Effector memory CD8-positive, alpha-beta T cell (primary cell): ENCODE data around the gene OPHN1.

Experiments
- ATAC-seq: fragments of 150-1000 bp; cut with Tn5 transposase; replicated peaks from 2 replicates; pipeline ENCODE4 v1.10.0; 2021; ENCODE audit warnings: mild to moderate bottlenecking, moderate library complexity
- DNase-seq, 3 experiments: peaks; one replicate each; pipeline ENCODE4 v3.0.0; 2021
- H3K27ac Mint-ChIP-seq, 2 donors: one replicate each; pipeline ENCODE4 v1.8.0; 2022; ENCODE audit warnings: mild to moderate bottlenecking in 2 of 2, mixed read lengths in 2 of 2, moderate library complexity in 2 of 2
- H3K27me3 Mint-ChIP-seq, 2 donors: one replicate each; pipeline ENCODE4 v1.8.0; 2022; ENCODE audit warnings: mixed read lengths in 2 of 2
- H3K36me3 Mint-ChIP-seq: one replicate; pipeline ENCODE4 v1.8.0; 2022; ENCODE audit warnings: mild to moderate bottlenecking, moderate library complexity, mixed read lengths; ENCODE audit not compliant: insufficient read depth
- H3K4me1 Mint-ChIP-seq, 2 donors: one replicate each; pipeline ENCODE4 v1.8.0; 2022; ENCODE audit warnings: low read depth in 2 of 2, mixed read lengths in 2 of 2
- H3K4me3 Mint-ChIP-seq, 2 donors: one replicate each; pipeline ENCODE4 v1.8.0; 2022; ENCODE audit warnings: mild to moderate bottlenecking in 2 of 2, mixed read lengths in 2 of 2, moderate library complexity in 2 of 2
- H3K9me3 Mint-ChIP-seq, 2 donors: one replicate each; pipeline ENCODE4 v1.8.0; 2022; ENCODE audit warnings: mixed read lengths in 2 of 2

Gene OPHN1

DNA sequence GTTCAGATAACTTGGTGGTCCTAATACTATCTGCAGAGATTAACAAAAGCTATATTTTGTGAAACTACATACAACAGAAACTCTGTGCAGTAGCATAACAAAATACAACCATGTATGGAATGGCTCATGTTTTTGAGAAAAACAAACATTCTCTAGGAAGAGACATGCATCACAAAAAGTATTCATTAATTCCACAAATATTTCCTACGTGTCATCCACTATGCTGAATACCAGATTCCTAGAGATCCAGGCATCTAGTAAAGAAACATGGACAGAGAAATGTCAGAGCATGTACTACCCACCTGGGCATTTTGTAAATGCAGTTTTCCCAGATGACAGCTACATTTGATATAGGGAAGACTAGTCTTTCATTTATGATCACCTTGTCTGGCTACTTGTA lies 248.1 kb downstream of the OPHN1 start:
- Mint-ChIP-seq H3K36me3 (no peaks in the 10 kb centered on the region), H3K27me3 (peaks cover 0 to 6% of the 10 kb centered on the region in 2 donors), H3K4me3 (no peak overlapping the region), H3K4me1 (no peaks in the 10 kb centered on the region), H3K27ac (no peak overlapping the region), H3K9me3 (no peaks in the 10 kb centered on the region)
- DNase-seq (no peak), ATAC-seq (no peak)

DNA sequence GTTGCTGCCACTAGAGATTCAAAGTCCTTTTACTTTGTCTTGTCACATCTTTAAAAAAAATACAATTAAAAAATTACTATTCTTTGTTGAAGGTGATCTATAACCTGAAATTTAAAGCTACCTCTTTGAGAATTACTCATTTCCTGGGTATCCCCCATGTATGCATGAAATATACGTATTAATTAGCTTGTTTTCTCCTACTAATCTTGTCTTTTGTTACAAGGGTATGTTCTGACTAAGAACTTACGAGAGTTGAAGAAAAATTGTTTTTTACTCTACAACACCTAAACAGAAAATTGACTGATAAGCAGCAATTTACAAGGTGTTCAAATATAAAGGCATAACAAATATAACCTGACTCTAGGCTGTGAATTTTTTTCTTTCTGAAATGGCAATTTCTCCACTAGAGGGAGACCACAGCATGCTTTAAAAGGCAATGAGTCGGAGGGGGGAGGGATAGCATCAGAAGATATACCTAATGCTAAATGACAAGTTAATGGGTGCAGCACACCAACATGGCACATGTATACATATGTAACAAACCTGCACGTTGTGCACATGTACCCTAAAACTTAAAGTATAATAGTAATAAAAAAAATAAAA lies 249.6 kb downstream of the OPHN1 start:
- DNase-seq (no peak), ATAC-seq (no peak)
- Mint-ChIP-seq H3K36me3 (no peaks in the 10 kb centered on the region), H3K4me1 (no peaks in the 10 kb centered on the region), H3K27ac (no peak overlapping the region), H3K4me3 (no peak overlapping the region), H3K27me3 (peaks cover 0 to 6% of the 10 kb centered on the region in 2 donors), H3K9me3 (no peaks in the 10 kb centered on the region)

DNA sequence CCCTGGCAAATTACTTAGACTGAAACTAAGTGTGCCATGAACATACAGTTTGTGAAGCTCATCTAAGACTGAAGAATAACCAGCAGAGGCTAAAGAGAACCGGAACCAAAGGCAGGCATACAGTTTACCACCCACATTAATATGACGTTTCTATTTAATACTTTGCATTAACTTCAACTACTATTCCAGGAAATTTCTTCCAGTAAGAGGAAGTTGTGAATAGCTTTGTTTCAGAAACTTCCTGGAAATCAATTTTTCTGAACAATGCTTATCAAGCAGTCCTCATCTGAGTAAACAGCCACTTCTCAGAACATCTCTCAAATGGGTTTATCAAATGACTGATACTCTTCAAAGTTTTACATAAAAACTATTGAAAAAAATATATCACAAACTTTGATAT lies 252.7 kb downstream of the OPHN1 start:
- no peak overlapping the region for H3K27ac Mint-ChIP-seq
- no peaks in the 10 kb centered on the region for H3K9me3 Mint-ChIP-seq
- H3K27me3 Mint-ChIP-seq = no peaks in the 10 kb centered on the region
- DNase-seq (no peak), ATAC-seq (no peak)
- H3K4me3 Mint-ChIP-seq = no peak overlapping the region
- no peaks in the 10 kb centered on the region for H3K4me1 Mint-ChIP-seq
- no peaks in the 10 kb centered on the region for H3K36me3 Mint-ChIP-seq

DNA sequence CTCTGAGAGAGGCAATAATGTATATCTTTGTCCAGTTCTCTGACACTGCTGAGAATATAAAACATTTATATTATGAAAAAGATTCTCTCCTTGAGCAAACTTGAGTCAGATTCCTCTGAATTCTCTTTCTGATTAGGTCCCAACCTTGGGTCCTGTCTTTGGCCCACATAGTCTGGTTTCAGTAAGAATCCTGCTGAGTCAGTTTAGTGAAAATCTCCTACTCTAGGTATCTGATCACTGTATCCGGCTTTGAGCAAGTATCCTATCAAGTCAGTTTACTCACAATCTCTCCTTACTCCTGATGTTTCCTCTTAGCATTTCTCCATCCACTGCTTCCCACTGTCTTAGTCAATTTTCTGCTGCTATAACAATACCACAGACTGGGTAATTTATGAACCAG lies 253.9 kb downstream of the OPHN1 start:
- no peaks in the 10 kb centered on the region for H3K9me3 Mint-ChIP-seq
- H3K27me3 Mint-ChIP-seq = no peaks in the 10 kb centered on the region
- no peaks in the 10 kb centered on the region for H3K4me1 Mint-ChIP-seq
- no peak overlapping the region for H3K27ac Mint-ChIP-seq
- ATAC-seq = no peak
- no peak overlapping the region for H3K4me3 Mint-ChIP-seq
- no peaks in the 10 kb centered on the region for H3K36me3 Mint-ChIP-seq
- no peak for DNase-seq

DNA sequence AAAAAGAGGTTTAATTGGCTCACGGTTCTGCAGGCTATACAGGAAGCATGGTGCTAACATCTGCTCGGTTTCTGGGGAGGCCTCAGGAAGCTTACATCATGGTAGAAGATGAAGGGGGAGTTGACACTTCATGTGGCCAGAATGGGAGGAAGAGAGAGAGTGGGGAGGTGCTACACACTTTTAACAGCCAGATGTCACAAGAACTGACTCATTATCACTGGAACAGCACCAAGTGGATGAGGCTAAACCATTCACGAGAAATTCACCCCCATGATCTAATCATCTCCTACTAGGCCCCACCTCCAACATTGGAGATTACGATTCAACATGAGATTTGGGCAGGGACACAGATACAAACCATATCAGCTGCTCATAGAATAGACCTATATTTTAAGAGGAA lies 255.8 kb downstream of the OPHN1 start:
- H3K9me3 Mint-ChIP-seq = no peaks in the 10 kb centered on the region
- no peak overlapping the region for H3K4me3 Mint-ChIP-seq
- no peaks in the 10 kb centered on the region for H3K4me1 Mint-ChIP-seq
- ATAC-seq (no peak), DNase-seq (no peak)
- no peaks in the 10 kb centered on the region for H3K36me3 Mint-ChIP-seq
- no peak overlapping the region for H3K27ac Mint-ChIP-seq
- H3K27me3 Mint-ChIP-seq = no peaks in the 10 kb centered on the region

DNA sequence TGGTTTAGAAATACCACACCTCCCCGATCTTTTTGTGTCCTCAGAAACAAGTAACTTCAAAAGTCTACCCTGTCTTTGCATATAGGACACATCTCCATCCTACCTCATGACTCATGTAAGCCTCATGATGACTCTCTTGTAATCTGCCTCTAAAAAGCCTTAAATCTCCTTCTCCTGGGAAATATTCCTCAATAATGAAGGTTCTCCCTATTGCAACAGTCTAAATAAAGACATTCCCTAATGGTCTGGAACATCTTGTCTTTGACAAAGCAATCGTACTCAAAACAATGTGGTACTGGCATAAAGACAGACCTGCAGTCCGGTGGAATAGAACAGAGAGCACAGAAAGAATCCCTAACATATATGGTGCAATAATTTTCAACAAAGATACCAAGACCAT lies 257.7 kb downstream of the OPHN1 start:
- Mint-ChIP-seq H3K4me3 (no peak overlapping the region), H3K4me1 (no peaks in the 10 kb centered on the region), H3K27ac (no peak overlapping the region), H3K27me3 (no peaks in the 10 kb centered on the region), H3K36me3 (no peaks in the 10 kb centered on the region), H3K9me3 (no peaks in the 10 kb centered on the region)
- DNase-seq (no peak), ATAC-seq (no peak)

DNA sequence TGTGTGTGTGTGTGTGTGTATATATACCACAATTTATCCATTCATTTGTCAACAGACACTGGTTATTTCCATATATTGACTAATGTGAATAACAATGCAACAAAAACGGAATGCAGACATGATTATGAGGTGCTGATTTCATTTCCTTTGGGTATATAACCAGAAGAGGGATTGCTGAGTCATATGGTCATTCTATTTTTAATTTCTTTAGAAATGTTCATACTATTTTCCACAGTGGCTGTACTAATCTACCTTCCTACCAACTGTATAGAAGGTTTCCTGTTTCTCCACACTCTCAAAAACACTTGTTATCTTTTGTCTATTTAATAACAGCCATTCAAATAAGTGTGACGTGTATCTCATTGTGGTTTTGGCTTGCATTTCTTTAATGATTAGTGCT lies 269.9 kb downstream of the OPHN1 start:
- no peak overlapping the region for H3K27ac Mint-ChIP-seq
- H3K4me3 Mint-ChIP-seq = no peak overlapping the region
- no peaks in the 10 kb centered on the region for H3K36me3 Mint-ChIP-seq
- no peaks in the 10 kb centered on the region for H3K4me1 Mint-ChIP-seq
- ATAC-seq (no peak), DNase-seq (no peak)
- H3K9me3 Mint-ChIP-seq = no peaks in the 10 kb centered on the region
- no peaks in the 10 kb centered on the region for H3K27me3 Mint-ChIP-seq

DNA sequence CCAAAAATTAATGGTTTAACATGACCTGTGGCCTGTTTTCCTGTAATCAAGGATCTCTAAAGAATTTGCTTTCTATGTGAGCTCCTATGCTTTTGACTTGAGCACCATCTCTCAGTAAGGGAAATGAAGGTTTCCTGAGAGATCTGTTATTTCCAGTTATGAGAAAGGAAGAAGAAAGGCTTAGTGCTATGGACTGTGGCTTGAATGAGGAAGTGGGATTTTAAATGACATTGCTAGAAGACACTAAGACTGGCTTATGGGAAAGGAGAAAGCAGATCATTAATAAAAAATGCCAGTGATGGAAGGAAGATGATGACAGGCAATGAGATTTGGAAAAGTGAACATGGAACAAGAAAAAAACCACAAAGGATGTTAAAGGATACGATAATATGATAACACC lies 285.4 kb downstream of the OPHN1 start:
- Mint-ChIP-seq H3K9me3 (no peaks in the 10 kb centered on the region), H3K36me3 (no peaks in the 10 kb centered on the region), H3K27me3 (no peaks in the 10 kb centered on the region), H3K4me1 (no peaks in the 10 kb centered on the region), H3K4me3 (no peak overlapping the region), H3K27ac (no peak overlapping the region)
- ATAC-seq = no peak
- DNase-seq = no peak

DNA sequence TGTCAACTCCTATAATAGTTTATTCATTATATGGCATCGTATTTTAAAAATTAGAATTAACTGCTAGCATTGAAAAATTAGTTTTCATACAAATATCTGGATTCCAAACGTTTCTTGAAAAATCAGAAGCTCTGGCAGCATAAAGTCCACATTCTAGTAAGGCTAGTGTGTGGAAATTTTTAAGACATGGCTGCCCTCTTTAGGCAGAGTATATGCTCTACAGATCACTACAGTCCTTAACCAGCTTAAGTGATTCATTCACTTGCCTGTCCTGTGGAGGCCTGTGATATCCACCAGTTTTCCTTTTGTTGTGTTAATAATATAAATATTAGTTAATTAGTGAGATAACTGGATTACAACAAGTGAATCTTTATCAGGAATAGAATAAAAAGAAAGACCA lies 287.2 kb downstream of the OPHN1 start:
- no peaks in the 10 kb centered on the region for H3K27me3 Mint-ChIP-seq
- H3K27ac Mint-ChIP-seq = no peak overlapping the region
- H3K9me3 Mint-ChIP-seq = no peaks in the 10 kb centered on the region
- no peaks in the 10 kb centered on the region for H3K36me3 Mint-ChIP-seq
- no peak for ATAC-seq
- DNase-seq = no peak
- no peak overlapping the region for H3K4me3 Mint-ChIP-seq
- H3K4me1 Mint-ChIP-seq = no peaks in the 10 kb centered on the region

DNA sequence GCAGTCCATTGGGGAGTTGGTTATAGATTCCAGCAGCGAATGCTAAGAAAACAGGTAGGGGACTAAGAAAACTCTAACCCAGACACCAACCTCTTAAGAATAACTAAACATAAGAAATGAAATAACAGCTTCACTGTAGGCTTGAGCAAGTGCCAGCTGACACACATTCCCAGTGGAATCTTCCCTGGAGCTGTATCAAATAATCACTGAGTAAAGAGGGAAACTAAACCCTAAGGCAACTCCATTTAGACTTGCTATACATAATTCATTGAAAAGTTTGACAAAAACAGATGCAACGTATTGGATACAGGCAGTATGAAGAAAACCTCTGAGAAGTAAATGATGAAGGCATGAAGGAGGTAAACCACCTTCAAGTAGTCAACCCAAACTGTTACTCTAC lies 293.5 kb downstream of the OPHN1 start:
- H3K4me3 Mint-ChIP-seq = no peak overlapping the region
- no peaks in the 10 kb centered on the region for H3K4me1 Mint-ChIP-seq
- no peaks in the 10 kb centered on the region for H3K36me3 Mint-ChIP-seq
- no peaks in the 10 kb centered on the region for H3K9me3 Mint-ChIP-seq
- ATAC-seq = no peak
- no peak for DNase-seq
- no peak overlapping the region for H3K27ac Mint-ChIP-seq
- no peaks in the 10 kb centered on the region for H3K27me3 Mint-ChIP-seq

DNA sequence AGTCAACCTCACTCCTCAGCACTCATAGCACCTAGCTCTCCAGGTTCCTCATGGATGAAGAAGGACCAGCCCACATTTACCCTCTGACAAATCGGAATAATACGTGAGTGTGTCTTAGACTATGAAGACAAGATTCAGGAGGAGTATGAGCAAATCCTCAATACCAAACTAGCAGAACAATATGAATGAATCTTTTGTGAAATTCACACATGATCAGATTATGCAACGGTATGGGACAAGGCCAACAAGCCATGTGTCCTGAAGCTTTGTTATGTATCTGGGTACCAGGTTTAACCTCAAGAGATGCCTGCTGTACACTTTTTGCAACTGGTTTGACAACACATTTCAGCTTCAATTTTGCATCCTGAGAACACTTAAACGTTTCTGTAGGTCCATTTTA lies 300.1 kb downstream of the OPHN1 start:
- Mint-ChIP-seq H3K36me3 (no peaks in the 10 kb centered on the region), H3K27ac (no peak overlapping the region), H3K27me3 (no peaks in the 10 kb centered on the region), H3K4me1 (no peaks in the 10 kb centered on the region), H3K9me3 (no peaks in the 10 kb centered on the region), H3K4me3 (no peak overlapping the region)
- no peak for ATAC-seq
- no peak for DNase-seq

DNA sequence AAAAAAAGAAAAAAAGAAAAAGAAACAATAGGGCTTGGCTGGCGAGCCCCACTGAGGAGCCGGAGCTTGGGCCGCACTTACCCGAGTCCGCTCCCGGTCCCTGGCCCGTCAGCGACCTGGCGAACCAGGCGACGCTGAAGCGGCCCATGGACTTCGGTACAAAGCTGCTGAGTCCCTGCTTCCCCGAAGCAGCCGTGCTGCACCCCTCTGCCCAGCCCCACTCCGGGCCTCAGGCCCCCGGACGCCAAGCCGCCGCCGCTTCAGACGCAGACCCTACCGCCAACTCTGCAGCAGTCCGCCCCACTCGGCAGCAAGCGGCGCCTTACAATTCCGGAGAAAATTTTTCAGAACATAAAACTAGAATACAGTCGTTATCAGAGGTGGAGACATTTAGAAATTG lies 300.5 kb downstream of the OPHN1 start:
- ATAC-seq = no peak
- no peak overlapping the region for H3K4me3 Mint-ChIP-seq
- H3K27me3 Mint-ChIP-seq = no peaks in the 10 kb centered on the region
- no peaks in the 10 kb centered on the region for H3K4me1 Mint-ChIP-seq
- H3K36me3 Mint-ChIP-seq = no peaks in the 10 kb centered on the region
- no peak overlapping the region for H3K27ac Mint-ChIP-seq
- no peaks in the 10 kb centered on the region for H3K9me3 Mint-ChIP-seq
- DNase-seq = no peak

DNA sequence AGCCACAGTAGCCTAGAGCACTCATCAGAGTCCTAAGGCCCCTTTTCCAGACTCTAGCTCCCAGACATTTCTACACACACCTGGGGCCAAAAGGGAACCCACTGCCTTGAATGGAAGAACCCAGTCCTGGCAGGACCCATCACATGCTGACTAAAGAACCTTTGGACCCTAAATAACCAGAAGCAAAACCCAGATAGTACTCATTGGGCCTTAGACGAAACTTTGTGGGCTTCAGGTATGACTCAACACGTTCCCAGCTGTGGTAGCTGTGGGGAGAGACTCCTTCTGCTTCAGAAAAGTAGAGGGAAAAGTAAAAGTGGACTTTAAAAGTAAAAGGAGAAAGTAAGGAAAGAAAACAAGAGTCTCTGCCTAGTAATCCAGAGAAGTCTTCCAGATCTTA lies 311.5 kb downstream of the OPHN1 start:
- Mint-ChIP-seq H3K27ac (no peak overlapping the region), H3K36me3 (no peaks in the 10 kb centered on the region), H3K27me3 (no peaks in the 10 kb centered on the region), H3K4me1 (no peaks in the 10 kb centered on the region), H3K9me3 (no peaks in the 10 kb centered on the region), H3K4me3 (no peak overlapping the region)
- DNase-seq (no peak), ATAC-seq (no peak)

DNA sequence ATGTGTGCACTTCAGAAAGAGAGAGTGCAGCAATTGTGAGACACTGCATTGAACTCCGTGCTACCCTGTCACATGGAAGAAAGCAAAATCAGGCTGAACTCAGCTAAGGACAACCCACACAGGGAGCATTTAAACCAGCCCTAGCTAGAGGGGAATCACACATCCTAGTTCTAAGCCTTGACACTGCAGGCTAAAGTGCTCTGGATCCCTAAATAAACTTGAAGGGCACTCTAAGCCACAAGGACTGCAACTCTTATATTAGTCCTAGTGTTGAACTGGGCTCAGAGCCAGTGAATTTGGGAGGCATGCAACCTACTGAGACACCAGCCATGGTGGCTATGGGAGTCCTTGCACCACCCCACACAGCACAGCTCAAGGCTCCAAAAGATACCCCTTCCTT lies 311.9 kb downstream of the OPHN1 start:
- no peak overlapping the region for H3K27ac Mint-ChIP-seq
- DNase-seq (no peak), ATAC-seq (no peak)
- H3K27me3 Mint-ChIP-seq = no peaks in the 10 kb centered on the region
- H3K9me3 Mint-ChIP-seq = no peaks in the 10 kb centered on the region
- H3K4me3 Mint-ChIP-seq = no peak overlapping the region
- no peaks in the 10 kb centered on the region for H3K4me1 Mint-ChIP-seq
- H3K36me3 Mint-ChIP-seq = no peaks in the 10 kb centered on the region

DNA sequence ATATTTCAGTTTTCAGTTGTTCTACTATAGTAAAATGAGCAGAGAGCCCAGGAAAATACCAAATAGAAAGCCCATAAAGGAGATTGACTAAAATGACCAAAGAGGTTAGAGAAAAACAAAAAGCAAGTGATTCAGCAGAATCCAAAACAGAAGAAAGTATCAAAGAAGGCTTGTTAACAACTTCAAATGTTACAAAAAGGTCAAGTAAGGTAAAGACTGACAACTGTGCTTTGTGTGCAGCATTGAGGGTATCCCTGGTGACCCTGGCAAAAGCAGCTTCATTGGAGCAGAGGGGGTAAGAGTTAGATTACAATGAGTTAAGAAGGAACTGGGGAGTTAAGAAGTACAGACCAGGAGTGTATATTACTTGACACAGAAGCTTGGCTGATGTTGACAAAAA lies 317.9 kb downstream of the OPHN1 start:
- no peak for ATAC-seq
- no peaks in the 10 kb centered on the region for H3K36me3 Mint-ChIP-seq
- DNase-seq = no peak
- H3K27ac Mint-ChIP-seq = no peak overlapping the region
- H3K9me3 Mint-ChIP-seq = no peaks in the 10 kb centered on the region
- H3K4me1 Mint-ChIP-seq = no peaks in the 10 kb centered on the region
- no peak overlapping the region for H3K4me3 Mint-ChIP-seq
- no peaks in the 10 kb centered on the region for H3K27me3 Mint-ChIP-seq
